K562 (cell line): ENCODE measurements around the gene OR10G6. TPM values are rescaled to one million over a fixed set of nuclear protein-coding genes. Genes with fewer than 3 reads are reported as not detected.

ENCODE experiments used
- ATAC-seq: fragments of 200-7000 bp; cut with Tn5 transposase; 3 replicates; pipeline ENCODE4 v1.9.1; 2020; ENCODE audit warnings: moderate library complexity
- BruUV-seq: library from RNA; stranded (reverse); fragments of 400-500 nt; replicated peaks from 2 replicates; lab custom pipeline; 2021; lab: Mats Ljungman, UMichigan
- CTCF ChIA-PET: fragments of 300-600 bp; formaldehyde crosslinking; extraction: SDS; loops from one replicate; lab custom pipeline; 2021; ENCODE audit warnings: low intra/inter-chr PET ratio; lab: Yijun Ruan, JAX
- POLR2A ChIA-PET: fragments of 300-600, 350-650 bp; sonication (Branson Sonifier 250); formaldehyde crosslinking; extraction: SDS; loops from one replicate; lab custom pipeline; 2021; ENCODE audit warnings: antibody characterized with exemption, inconsistent platforms; lab: Yijun Ruan, JAX
- DNase-seq, 4 experiments: peaks; one replicate each; pipeline versions ENCODE4 v3.0.0 to v3.0.0-alpha.2; 2011 to 2018; ENCODE audit warnings: low spot score in 3 of 4, mixed read lengths in 3 of 4; ENCODE audit errors: extremely low read depth in 1 of 4
- FAIRE-seq: peaks from 2 replicates; lab custom pipeline; 2011; peaks lifted over from hg19 to GRCh38; lab: Jason Lieb, UNC
- H2AFZ ChIP-seq: 2 replicates; pipeline ENCODE4 v1.6.0; 2011; ENCODE audit warnings: low read depth, low read length, control low read depth, inconsistent platforms
- H3K27ac ChIP-seq: fragments of 200-600 bp; 3 replicates; pipeline ENCODE4 v1.8.0; 2011; ENCODE audit warnings: low read depth, mild to moderate bottlenecking, control low read depth, inconsistent platforms, low read length, moderate library complexity, mixed read lengths; ENCODE audit errors: extremely low read depth
- H3K27me3 ChIP-seq, 2 experiments: fragments of 300-600 bp in 1 of 2; 2 replicates in 1 of 2; 3 replicates in 1 of 2; pipeline versions ENCODE4 v1.6.0 to v1.8.0; 2011; ENCODE audit warnings: inconsistent platforms in 2 of 2, low read length in 2 of 2, mild to moderate bottlenecking in 1 of 2, mixed read lengths in 1 of 2, moderate library complexity in 1 of 2; ENCODE audit not compliant: control insufficient read depth in 2 of 2, insufficient read depth in 2 of 2
- H3K36me3 ChIP-seq: fragments of 300-600 bp; 3 replicates; pipeline ENCODE4 v1.8.0; 2011; ENCODE audit warnings: mild to moderate bottlenecking, low read length, inconsistent platforms; ENCODE audit not compliant: control insufficient read depth, insufficient read depth
- H3K4me1 ChIP-seq, 2 experiments: fragments of 200-600 bp in 1 of 2; replicated peaks in 1 of 2; 2 replicates in 1 of 2; 3 replicates in 1 of 2; pipeline versions ENCODE4 v1.5.1 to v1.8.0; 2011; ENCODE audit warnings: inconsistent platforms in 2 of 2, low read length in 2 of 2, mild to moderate bottlenecking in 1 of 2, mixed read lengths in 1 of 2, moderate library complexity in 1 of 2; ENCODE audit not compliant: control insufficient read depth in 2 of 2, insufficient read depth in 2 of 2
- H3K4me2 ChIP-seq: 2 replicates; pipeline ENCODE4 v1.6.1; 2011; ENCODE audit warnings: low read length, control low read depth, inconsistent platforms, mixed read lengths; ENCODE audit not compliant: insufficient read depth
- H3K4me3 ChIP-seq: fragments of 200-600 bp; sonication (generic), shearing (Covaris generic); 2 replicates; pipeline ENCODE4 v1.5.1; 2016; ENCODE audit warnings: control low read depth, inconsistent platforms
- H3K79me2 ChIP-seq: fragments of 200-600 bp; 3 replicates; pipeline ENCODE4 v1.8.0; 2011; ENCODE audit warnings: low read length, inconsistent platforms; ENCODE audit not compliant: control insufficient read depth, insufficient read depth
- H3K9ac ChIP-seq, 2 experiments: 2 replicates each; pipeline versions ENCODE4 v1.6.0 to v1.6.1; 2011; ENCODE audit warnings: low read depth in 2 of 2, low read length in 2 of 2, control low read depth in 1 of 2, inconsistent platforms in 1 of 2, mild to moderate bottlenecking in 1 of 2, mixed read lengths in 1 of 2; ENCODE audit not compliant: insufficient read depth in 1 of 2
- H3K9me1 ChIP-seq: one replicate; pipeline ENCODE4 v1.6.0; 2011; ENCODE audit warnings: inconsistent platforms, mild to moderate bottlenecking, low read length, moderate library complexity; ENCODE audit not compliant: control insufficient read depth, insufficient read depth
- H3K9me3 ChIP-seq: replicated peaks from 2 replicates; pipeline ENCODE4 v1.5.1; 2011; ENCODE audit warnings: low read depth, low read length, inconsistent platforms; ENCODE audit not compliant: control insufficient read depth, insufficient read depth
- H4K20me1 ChIP-seq: replicated peaks from 2 replicates; pipeline ENCODE4 v1.6.1; 2011; ENCODE audit warnings: low read length, inconsistent platforms, mixed read lengths; ENCODE audit not compliant: control insufficient read depth, insufficient read depth
- ARID2 ChIP-seq: fragments of 450-650 bp; IDR thresholded peaks from 2 replicates; pipeline ENCODE4 v1.6.1; 2017; ENCODE audit warnings: antibody characterized with exemption, mild to moderate bottlenecking
- FOXM1 ChIP-seq, 2 experiments: fragments of 450-650 bp in 1 of 2; sonication (generic) in 1 of 2; formaldehyde crosslinking in 1 of 2; IDR thresholded peaks; 2 replicates each; pipeline versions ENCODE4 v1.6.1 to v1.9.0; 2017 to 2022; ENCODE audit warnings: low read depth in 2 of 2, mild to moderate bottlenecking in 2 of 2, missing genetic modification reagents in 1 of 2, moderate library complexity in 1 of 2
- HDAC2 ChIP-seq: fragments of 450-650 bp; IDR thresholded peaks from 2 replicates; pipeline ENCODE4 v1.6.1; 2016; ENCODE audit warnings: mild to moderate bottlenecking
- HEY1 ChIP-seq: fragments of 250-450 bp; sonication (Bioruptor Pico); IDR thresholded peaks from 2 replicates; pipeline ENCODE4 v1.5.0; 2020; ENCODE audit warnings: mild to moderate bottlenecking, moderate library complexity, borderline replicate concordance
- HLTF ChIP-seq: fragments of 450-650 bp; IDR thresholded peaks from 2 replicates; pipeline ENCODE4 v1.6.1; 2016
- HNRNPK ChIP-seq: fragments of 200-400 bp; formaldehyde crosslinking; IDR thresholded peaks from one replicate; pipeline ENCODE4 v1.6.1; 2018; ENCODE audit warnings: mild to moderate bottlenecking, low read depth, low read length; ENCODE audit not compliant: poor library complexity, severe bottlenecking
- MCM3 ChIP-seq: fragments of 450-650 bp; IDR thresholded peaks from 2 replicates; pipeline ENCODE4 v1.6.1; 2016
- NEUROD1 ChIP-seq: fragments of 150-350 bp; IDR thresholded peaks from 2 replicates; pipeline ENCODE4 v1.6.1; 2014; ENCODE audit warnings: borderline replicate concordance, low read length, low read depth; ENCODE audit not compliant: partially characterized antibody
- NR3C1 ChIP-seq: sonication (generic); formaldehyde crosslinking; IDR thresholded peaks from 2 replicates; pipeline ENCODE4 v1.8.1; 2022; ENCODE audit warnings: missing genetic modification reagents
- POLR2AphosphoS5 ChIP-seq: IDR thresholded peaks from 2 replicates; pipeline ENCODE4 v1.6.1; 2011; ENCODE audit warnings: mild to moderate bottlenecking, low read depth, low read length, moderate library complexity; ENCODE audit not compliant: control insufficient read depth, insufficient read depth
- POLR2H ChIP-seq: IDR thresholded peaks from 2 replicates; pipeline ENCODE4 v1.6.1; 2016; ENCODE audit warnings: missing genetic modification characterization, low read depth, mild to moderate bottlenecking, control low read depth, missing compliant biosample characterization, moderate library complexity
- PRMT5 ChIP-seq: sonication (generic); formaldehyde crosslinking; IDR thresholded peaks from 2 replicates; pipeline ENCODE4 v1.5.0; 2020; ENCODE audit warnings: missing genetic modification reagents
- TFAM ChIP-seq: fragments of 250-450 bp; sonication (Bioruptor Pico); conservative IDR thresholded peaks from 2 replicates; pipeline ENCODE4 v1.5.0; 2021; ENCODE audit warnings: mild to moderate bottlenecking, moderate library complexity
- XRCC5 ChIP-seq: fragments of 200-400 bp; formaldehyde crosslinking; IDR thresholded peaks from 2 replicates; pipeline ENCODE4 v1.6.1; 2017; ENCODE audit warnings: low read depth, mild to moderate bottlenecking, low read length
- ZNF217 ChIP-seq: sonication (generic); formaldehyde crosslinking; IDR thresholded peaks from 2 replicates; pipeline ENCODE4 v1.8.0; 2022; ENCODE audit warnings: mild to moderate bottlenecking, missing genetic modification reagents
- ZNF644 ChIP-seq: fragments of 200-800 bp; sonication (Bioruptor generic); IDR thresholded peaks from 2 replicates; pipeline ENCODE4 v1.6.1; 2016; ENCODE audit warnings: low read depth, missing genetic modification characterization, missing compliant biosample characterization
- ZNF696 ChIP-seq: fragments of 250-450 bp; sonication (Bioruptor Pico); conservative IDR thresholded peaks from 2 replicates; pipeline ENCODE4 v1.4.0; 2020; ENCODE audit warnings: mild to moderate bottlenecking, moderate library complexity
- WGBS: fragments of 100-300 bp; shearing (Covaris generic); methylation state at CpG from one replicate; pipeline ENCODE4 v1.1.6; 2016; ENCODE audit warnings: low coverage, mixed read lengths; ENCODE audit not compliant: insufficient coverage; ENCODE audit errors: missing lambda C conversion rate; 5-methylcytosine and 5-hydroxymethylcytosine counted together
- in situ Hi-C: fragments of 300-500 bp; cut with MboI; formaldehyde crosslinking; loops from 4 replicates; pipeline ENCODE4 v1.15.0; 2018; ENCODE audit warnings: inconsistent platforms, mixed read lengths
- intact Hi-C: fragments of 100-400 bp; cut with micrococcal nuclease; formaldehyde crosslinking; loops from 2 replicates; pipeline ENCODE4 v1.14.2; 2022
- polyA plus RNA-seq, 8 experiments: library from polyadenylated mRNA; depleted of rRNA in 4 of 8; stranded (reverse) in 5 of 8; unstranded in 3 of 8; fragments of >200 nt; fragmentation: Nextera tagmentation in 2 of 8; fragmentation: Illumina TruSeq in 1 of 8; extraction: Ambion mirVana in 2 of 8; extraction: Trizol in 1 of 8; gene quantifications; 2 replicates each; pipeline versions ENCODE4 v1.2.1 to v1.2.3, GENCODE V29; 2011 to 2014; ENCODE audit warnings: inconsistent platforms in 1 of 8, missing spikeins in 1 of 8
- total RNA-seq, 7 experiments: library from RNA; depleted of rRNA in 6 of 7; stranded (reverse); fragments of >200 nt in 6 of 7; fragmentation: Illumina TruSeq in 2 of 7; extraction: Trizol in 2 of 7; gene quantifications; 2 replicates each; pipeline versions ENCODE4 v1.2.1 to v1.2.3, GENCODE V29; 2011 to 2021; ENCODE audit warnings: low replicate concordance in 1 of 7
- TF ChIP-seq, protein P1 (sequence below): fragments of 450-650 bp; IDR thresholded peaks from 2 replicates; pipeline ENCODE4 v1.6.1; 2014; ENCODE audit warnings: low read depth, mild to moderate bottlenecking, moderate library complexity, borderline replicate concordance

The OR10G6 gene
- total and polyA plus RNA-seq, 9 of the 15 experiments (the other 6 are each of a cell fraction or from before 2014, with no cell fraction given) = not detected

DNA sequence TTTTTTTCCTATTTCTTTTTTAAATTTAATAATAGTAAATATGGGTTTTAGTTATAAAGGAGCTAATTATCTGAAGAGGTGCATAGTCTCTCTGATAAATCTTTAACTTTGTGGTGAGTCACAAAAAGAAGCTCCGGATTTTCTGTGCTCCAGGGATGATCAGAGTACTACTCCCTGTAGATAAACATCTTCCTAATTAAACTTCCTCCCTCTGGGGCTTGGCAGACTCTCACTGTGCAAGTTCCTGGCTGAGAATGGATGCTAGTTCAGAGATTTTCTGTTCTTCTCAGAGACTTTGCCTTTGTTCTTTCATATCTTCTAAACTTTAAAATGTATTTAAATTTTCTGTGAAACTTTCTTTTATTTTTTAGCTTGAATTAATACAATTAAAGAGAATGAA, 46.3 kb upstream of the OR10G6 start, which contains the start of gene OR10G7:
Gene OR10G7 (minus strand): TSS at position 72 of the 400 bp plus-strand sequence. CDS start 2,324 bp downstream, outside the sequence.
- H2AFZ ChIP-seq = no peak within 1 kb of the TSS
- intact Hi-C loops = no loop called here
- no peak for FAIRE-seq

DNA sequence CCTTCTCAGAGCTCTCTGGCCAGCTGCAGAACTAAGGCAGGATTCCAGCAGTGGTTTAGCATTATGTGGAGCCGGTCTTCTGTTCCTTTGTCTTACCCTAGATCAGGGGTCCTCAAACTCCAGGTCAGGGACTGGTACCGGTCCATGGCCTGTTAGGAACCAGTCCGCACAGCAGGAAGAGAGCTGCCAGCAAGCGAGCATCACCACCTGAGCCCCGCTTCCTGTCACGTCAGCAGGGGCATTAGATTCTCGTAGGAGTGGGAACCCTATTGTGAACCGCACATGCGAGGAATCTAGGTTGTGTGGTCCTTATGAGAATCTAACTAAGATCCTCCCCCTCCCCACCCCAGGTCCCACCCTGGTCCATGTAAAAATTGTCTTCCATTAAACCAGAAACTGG, 44.6 kb upstream of the OR10G6 start:
- no peak overlapping the region for H3K4me2 ChIP-seq
- no peaks in the 10 kb centered on the region for H3K4me1 ChIP-seq
- no peaks in the 10 kb centered on the region for H4K20me1 ChIP-seq
- FAIRE-seq = no peak
- DNase-seq = no peak
- no peaks in the 10 kb centered on the region for H3K9me1 ChIP-seq
- no peak overlapping the region for H3K4me3 ChIP-seq
- ATAC-seq = no peak
- ChIA-PET CTCF (no interaction called here), POLR2A (no interaction called here)
- no peak for TF ChIP-seq NEUROD1
- TF ChIP-seq ZNF217 (CRISPR knock-in tag) = no peak
- TF ChIP-seq ZNF644 (tag) = no peak
- no peak for TF ChIP-seq TFAM (CRISPR knock-in tag)
- no peak for TF ChIP-seq MCM3
- TF ChIP-seq, protein P1, sequence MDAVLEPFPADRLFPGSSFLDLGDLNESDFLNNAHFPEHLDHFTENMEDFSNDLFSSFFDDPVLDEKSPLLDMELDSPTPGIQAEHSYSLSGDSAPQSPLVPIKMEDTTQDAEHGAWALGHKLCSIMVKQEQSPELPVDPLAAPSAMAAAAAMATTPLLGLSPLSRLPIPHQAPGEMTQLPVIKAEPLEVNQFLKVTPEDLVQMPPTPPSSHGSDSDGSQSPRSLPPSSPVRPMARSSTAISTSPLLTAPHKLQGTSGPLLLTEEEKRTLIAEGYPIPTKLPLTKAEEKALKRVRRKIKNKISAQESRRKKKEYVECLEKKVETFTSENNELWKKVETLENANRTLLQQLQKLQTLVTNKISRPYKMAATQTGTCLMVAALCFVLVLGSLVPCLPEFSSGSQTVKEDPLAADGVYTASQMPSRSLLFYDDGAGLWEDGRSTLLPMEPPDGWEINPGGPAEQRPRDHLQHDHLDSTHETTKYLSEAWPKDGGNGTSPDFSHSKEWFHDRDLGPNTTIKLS = no peak
- no peak for TF ChIP-seq PRMT5 (CRISPR knock-in tag)
- TF ChIP-seq ARID2 = no peak
- no peak for TF ChIP-seq HLTF
- TF ChIP-seq NR3C1 = no peak
- TF ChIP-seq ZNF696 (CRISPR knock-in tag) = no peak
- no peak for TF ChIP-seq XRCC5
- no peak for TF ChIP-seq POLR2H
- 2% methylated on average over 9 of the region's 9 CpGs for WGBS
- H3K36me3 ChIP-seq = no peaks in the 10 kb centered on the region
- in situ Hi-C loops = no loop called here
- H2AFZ ChIP-seq = no peak overlapping the region
- H3K27me3 ChIP-seq = 0 out of 5 replicates have a peak, but pooled peaks cover 0 to 2% of the 10 kb centered on the region in 2 experiments
- no TSS peak for BruUV-seq
- no peak overlapping the region for H3K27ac ChIP-seq
- H3K9ac ChIP-seq = no peak overlapping the region
- no peaks in the 10 kb centered on the region for H3K9me3 ChIP-seq
- intact Hi-C loops = no loop called here
- H3K79me2 ChIP-seq = no peaks in the 10 kb centered on the region

More for the DNA sequence above, 46.3 kb upstream of the OR10G6 start, which contains the start of gene OR10G7:
- no peak for DNase-seq
- POLR2A ChIA-PET = interaction anchor here (0.7 kb wide), 1 partner anchor 10 kb away, joined by 3 read pairs; no protein-coding TSS in a partner anchor
- Histone ChIP-seq H3K79me2 (no peaks in the 10 kb centered on the region), H4K20me1 (no peaks in the 10 kb centered on the region), H3K9ac (no peak within 1 kb of the TSS), H3K36me3 (no peaks in the 10 kb centered on the region), H3K27ac (no peak within 1 kb of the TSS), H3K4me1 (no peaks in the 10 kb centered on the region), H3K4me2 (no peak within 1 kb of the TSS), H3K27me3 (no peaks in the 10 kb centered on the region), H3K9me3 (no peaks in the 10 kb centered on the region), H3K9me1 (no peaks in the 10 kb centered on the region), H3K4me3 (no peak within 1 kb of the TSS)
- BruUV-seq = no TSS peak
- in situ Hi-C loops = no loop called here
- ATAC-seq = no peak
- WGBS = 0% methylated on average over 1 of the region's 1 CpG
- CTCF ChIA-PET = no interaction called here
- TF ChIP-seq HDAC2 (no peak), POLR2AphosphoS5 (no peak), HNRNPK (no peak), FOXM1 (IDR thresholded peaks at IDR 0.05; ENCODE audit: low read depth) (no peak), FOXM1 (CRISPR knock-in tag; IDR thresholded peaks at IDR 0.05; ENCODE audit: low read depth) (no peak), HEY1 (no peak)
- TF ChIP-seq, all 486 proteins: peak for 0
